H1 (cell line): ENCODE data around the gene RDH11. TPM values are rescaled to one million over a fixed set of nuclear protein-coding genes. Genes with fewer than 3 reads are reported as not detected.

ENCODE experiments used
- CTCF ChIA-PET: fragments of 300-600 bp; sonication (Branson Sonifier 250); formaldehyde crosslinking; loops from one replicate; lab custom pipeline; 2021; ENCODE audit not compliant: partially characterized antibody; lab: Charles Lee
- POLR2A ChIA-PET: fragments of 300-600 bp; sonication (Branson Sonifier 250); formaldehyde crosslinking; loops from one replicate; lab custom pipeline; 2021; ENCODE audit warnings: inconsistent platforms; ENCODE audit not compliant: partially characterized antibody; lab: Charles Lee
- DNase-seq, 2 experiments: peaks; one replicate each; pipeline versions ENCODE4 v3.0.0 to v3.0.0-alpha.2; 2010 to 2022; ENCODE audit warnings: low spot score in 2 of 2, low read depth in 1 of 2, mixed read lengths in 1 of 2
- FAIRE-seq: peaks from 2 replicates; lab custom pipeline; 2011; peaks lifted over from hg19 to GRCh38; lab: Jason Lieb, UNC
- H2AFZ ChIP-seq: 2 replicates; pipeline ENCODE4 v1.8.1; 2012; ENCODE audit warnings: low read length, inconsistent platforms
- H2AK5ac ChIP-seq: 2 replicates; pipeline ENCODE4 v1.6.1; 2013; ENCODE audit warnings: low read depth, low read length
- H2BK120ac ChIP-seq: replicated peaks from 2 replicates; pipeline ENCODE3; 2013; ENCODE audit warnings: low read depth, low read length, inconsistent platforms
- H2BK12ac ChIP-seq: 2 replicates; pipeline ENCODE4 v1.6.1; 2013; ENCODE audit warnings: low read depth, low read length
- H2BK15ac ChIP-seq: 2 replicates; pipeline ENCODE4 v1.6.1; 2013; ENCODE audit warnings: low read length
- H2BK20ac ChIP-seq: 2 replicates; pipeline ENCODE4 v1.6.1; 2013; ENCODE audit warnings: low read length
- H2BK5ac ChIP-seq: 2 replicates; pipeline ENCODE4 v1.6.1; 2013; ENCODE audit warnings: low read depth, low read length
- H3K14ac ChIP-seq: 2 replicates; pipeline ENCODE4 v1.6.1; 2013; ENCODE audit warnings: inconsistent platforms; ENCODE audit not compliant: insufficient read length
- H3K18ac ChIP-seq: 2 replicates; pipeline ENCODE4 v1.6.1; 2013; ENCODE audit warnings: low read length; ENCODE audit errors: extremely low read depth
- H3K23ac ChIP-seq: 2 replicates; pipeline ENCODE4 v1.6.1; 2013; ENCODE audit warnings: inconsistent platforms; ENCODE audit not compliant: insufficient read length
- H3K23me2 ChIP-seq: 2 replicates; pipeline ENCODE4 v1.6.1; 2013; ENCODE audit warnings: low read depth, low read length
- H3K27ac ChIP-seq: 2 replicates; pipeline ENCODE4 v1.6.1; 2011; ENCODE audit warnings: low read depth, low read length, inconsistent platforms
- H3K27me3 ChIP-seq, 4 experiments: replicated peaks in 1 of 4; 1 replicate in 1 of 4; 2 replicates in 3 of 4; pipeline versions ENCODE4 v1.6.1 to v1.8.1; 2011 to 2013; ENCODE audit warnings: low read length in 3 of 4, mild to moderate bottlenecking in 3 of 4, inconsistent platforms in 2 of 4, mixed read lengths in 2 of 4, moderate library complexity in 1 of 4; ENCODE audit not compliant: control insufficient read depth in 3 of 4, insufficient read depth in 3 of 4; ENCODE audit errors: extremely low read depth in 1 of 4
- H3K36me3 ChIP-seq, 4 experiments: 2 replicates each; pipeline versions ENCODE4 v1.6.1 to v1.8.1; 2011 to 2013; ENCODE audit warnings: mild to moderate bottlenecking in 4 of 4, low read length in 3 of 4, moderate library complexity in 2 of 4, control low read depth in 1 of 4, inconsistent platforms in 1 of 4; ENCODE audit not compliant: insufficient read depth in 4 of 4, control insufficient read depth in 2 of 4
- H3K4ac ChIP-seq: replicated peaks from 2 replicates; pipeline ENCODE3; 2013; ENCODE audit warnings: low read length, low read depth, mixed read lengths, inconsistent platforms; ENCODE audit not compliant: insufficient read length
- H3K4me1 ChIP-seq, 4 experiments: replicated peaks in 1 of 4; 1 replicate in 1 of 4; 2 replicates in 3 of 4; pipeline versions ENCODE4 v1.6.1 to v1.8.1; 2011 to 2013; ENCODE audit warnings: low read length in 3 of 4, inconsistent platforms in 2 of 4, mixed read lengths in 1 of 4; ENCODE audit not compliant: insufficient read depth in 4 of 4, control insufficient read depth in 3 of 4
- H3K4me2 ChIP-seq, 2 experiments: 2 replicates each; pipeline versions ENCODE4 v1.6.1 to v1.8.1; 2011 to 2013; ENCODE audit warnings: low read depth in 2 of 2, low read length in 2 of 2, control low read depth in 1 of 2, inconsistent platforms in 1 of 2, mild to moderate bottlenecking in 1 of 2; ENCODE audit not compliant: insufficient read depth in 1 of 2
- H3K4me3 ChIP-seq, 4 experiments: fragments of 200-600, 300-600 bp in 1 of 4; sonication (generic), shearing (Covaris generic), sonication (Bioruptor Twin) in 1 of 4; 2 replicates each; pipeline versions ENCODE4 v1.5.1 to v1.8.1; 2011 to 2016; ENCODE audit warnings: low read length in 4 of 4, low read depth in 3 of 4, control low read depth in 2 of 4, inconsistent platforms in 2 of 4, mild to moderate bottlenecking in 2 of 4, mixed read lengths in 1 of 4, moderate library complexity in 1 of 4; ENCODE audit not compliant: insufficient read depth in 2 of 4; ENCODE audit errors: extremely low read depth in 1 of 4
- H3K56ac ChIP-seq: replicated peaks from 2 replicates; pipeline ENCODE3; 2013; ENCODE audit warnings: low read depth, mild to moderate bottlenecking, mixed read lengths, low read length, inconsistent platforms; ENCODE audit not compliant: insufficient read length
- H3K79me1 ChIP-seq: 2 replicates; pipeline ENCODE4 v1.6.1; 2013; ENCODE audit warnings: low read depth, low read length, control low read depth
- H3K79me2 ChIP-seq, 2 experiments: 2 replicates each; pipeline versions ENCODE4 v1.6.1 to v1.8.1; 2012 to 2013; ENCODE audit warnings: low read length in 2 of 2, mild to moderate bottlenecking in 2 of 2, inconsistent platforms in 1 of 2; ENCODE audit not compliant: insufficient read depth in 2 of 2, control insufficient read depth in 1 of 2
- H3K9ac ChIP-seq, 4 experiments: replicated peaks in 1 of 4; 1 replicate in 1 of 4; 2 replicates in 3 of 4; pipeline versions ENCODE4 v1.6.1 to v1.8.1; 2011 to 2013; ENCODE audit warnings: low read depth in 3 of 4, low read length in 3 of 4, control low read depth in 2 of 4, mild to moderate bottlenecking in 2 of 4, moderate library complexity in 2 of 4, inconsistent platforms in 1 of 4; ENCODE audit errors: extremely low read depth in 1 of 4
- H3K9me3 ChIP-seq, 2 experiments: 2 replicates each; pipeline versions ENCODE4 v1.6.1 to v1.8.1; 2012 to 2013; ENCODE audit warnings: mild to moderate bottlenecking in 2 of 2, moderate library complexity in 2 of 2, control low read depth in 1 of 2, inconsistent platforms in 1 of 2, low read depth in 1 of 2, low read length in 1 of 2, mixed read lengths in 1 of 2; ENCODE audit not compliant: insufficient read depth in 2 of 2
- H4K20me1 ChIP-seq, 2 experiments: replicated peaks in 1 of 2; 2 replicates each; pipeline versions ENCODE3 to v1.8.1; 2011 to 2013; ENCODE audit warnings: inconsistent platforms in 2 of 2, low read length in 2 of 2, mild to moderate bottlenecking in 1 of 2; ENCODE audit not compliant: insufficient read depth in 2 of 2, control insufficient read depth in 1 of 2
- H4K5ac ChIP-seq: 2 replicates; pipeline ENCODE4 v1.6.1; 2013; ENCODE audit warnings: low read length, low read depth, mixed read lengths, inconsistent platforms; ENCODE audit not compliant: insufficient read length
- H4K8ac ChIP-seq: 2 replicates; pipeline ENCODE4 v1.8.0; 2013; ENCODE audit warnings: mild to moderate bottlenecking, moderate library complexity, low read length, inconsistent platforms; ENCODE audit not compliant: insufficient read depth; ENCODE audit errors: extremely low read depth
- H4K91ac ChIP-seq: replicated peaks from 2 replicates; pipeline ENCODE3; 2013; ENCODE audit warnings: low read length, mixed read lengths, inconsistent platforms; ENCODE audit not compliant: insufficient read length
- CBX5 ChIP-seq: fragments of 300-800, 300-1000 bp; sonication (generic); IDR thresholded peaks from 2 replicates; pipeline ENCODE4 v1.7.1; 2016; ENCODE audit warnings: antibody characterized with exemption, low read length, low read depth
- CBX8 ChIP-seq: fragments of 300-800, 300-1000 bp; sonication (generic); IDR thresholded peaks from 2 replicates; pipeline ENCODE4 v1.7.1; 2016; ENCODE audit warnings: low read depth, low read length, borderline replicate concordance
- CTBP2 ChIP-seq: IDR thresholded peaks from 2 replicates; pipeline ENCODE4 v1.7.0; 2011; ENCODE audit warnings: borderline replicate concordance, mild to moderate bottlenecking, moderate library complexity, mixed read lengths, low read length; ENCODE audit not compliant: insufficient read depth, insufficient read length
- CTCF ChIP-seq, 3 experiments: IDR thresholded peaks; 1 replicate in 2 of 3; 2 replicates in 1 of 3; pipeline versions ENCODE4 v1.5.1 to v1.6.1; 2011; ENCODE audit warnings: low read length in 3 of 3, mild to moderate bottlenecking in 3 of 3, inconsistent platforms in 2 of 3, low read depth in 1 of 3, moderate library complexity in 1 of 3; ENCODE audit not compliant: insufficient read depth in 1 of 3; ENCODE audit errors: control extremely low read depth in 1 of 3
- HDAC6 ChIP-seq: IDR thresholded peaks from one replicate; pipeline ENCODE4 v1.7.1; 2012; ENCODE audit warnings: low read depth, mild to moderate bottlenecking, inconsistent platforms, low read length, moderate library complexity
- KDM4A ChIP-seq: IDR thresholded peaks from one replicate; pipeline ENCODE4 v1.7.1; 2012; ENCODE audit warnings: low read depth, mild to moderate bottlenecking, moderate library complexity, low read length, inconsistent platforms; ENCODE audit not compliant: severe bottlenecking
- NANOG ChIP-seq: IDR thresholded peaks from 2 replicates; pipeline ENCODE4 v1.6.1; 2011; ENCODE audit warnings: low read length, low read depth, mild to moderate bottlenecking, inconsistent platforms; ENCODE audit not compliant: insufficient read depth, poor library complexity, severe bottlenecking
- POLR2A ChIP-seq, 2 experiments: IDR thresholded peaks; 1 replicate in 1 of 2; 2 replicates in 1 of 2; pipeline ENCODE4 v1.6.1; 2011; ENCODE audit warnings: low read depth in 2 of 2, low read length in 2 of 2, mild to moderate bottlenecking in 2 of 2; ENCODE audit errors: control extremely low read depth in 1 of 2
- POLR2AphosphoS5 ChIP-seq: IDR thresholded peaks from 2 replicates; pipeline ENCODE4 v1.6.1; 2011; ENCODE audit warnings: low read depth, low read length
- RNF2 ChIP-seq: fragments of 200-900, 300-1000 bp; sonication (generic); IDR thresholded peaks from 2 replicates; pipeline ENCODE4 v1.7.1; 2016; ENCODE audit warnings: borderline replicate concordance, low read depth, mild to moderate bottlenecking, antibody characterized with exemption, low read length; ENCODE audit not compliant: poor library complexity, severe bottlenecking; ENCODE audit errors: missing control alignments
- ZNF274 ChIP-seq: IDR thresholded peaks from 2 replicates; pipeline ENCODE4 v1.7.0; 2012; ENCODE audit warnings: low read length, borderline replicate concordance; ENCODE audit errors: extremely low read depth
- WGBS, 2 experiments: shearing (Covaris generic) in 1 of 2; methylation state at CpG; one replicate each; pipeline versions ENCODE4 v1.1.6 to v1.1.7; 2013 to 2015; ENCODE audit warnings: low lambda C conversion rate in 2 of 2, mixed read lengths in 2 of 2, inconsistent platforms in 1 of 2, low coverage in 1 of 2, missing lambda C conversion rate in 1 of 2; ENCODE audit not compliant: insufficient replicate concordance in 2 of 2, insufficient coverage in 1 of 2, insufficient read length in 1 of 2; ENCODE audit errors: extremely low coverage in 1 of 2, missing lambda C conversion rate in 1 of 2; 5-methylcytosine and 5-hydroxymethylcytosine counted together
- polyA plus RNA-seq, 7 experiments: library from polyadenylated mRNA; depleted of rRNA in 3 of 7; stranded (reverse) in 5 of 7; unstranded in 2 of 7; fragments of >200 nt in 5 of 7; fragments of 200-250 nt in 2 of 7; gene quantifications; 1 replicate in 5 of 7; 2 replicates in 1 of 7; 4 replicates in 1 of 7; pipeline versions ENCODE4 v1.2.1 to v1.2.3, GENCODE V29; 2011 to 2013; ENCODE audit warnings: missing spikeins in 2 of 7, mixed read lengths in 2 of 7
- total RNA-seq: library from RNA; stranded (reverse); fragmentation: NEBNext Ultra II Directional; extraction: Animal tissue kit (Norgen Biotek cat#: 25700); gene quantifications from 2 replicates; pipeline ENCODE4 v1.2.1, GENCODE V29; 2021

Gene RDH11
- total and polyA plus RNA-seq, 2 of the 8 experiments (the other 6 are each of a cell fraction or from before 2014, with no cell fraction given), result 104 to 117 TPM

GRCh38 chr14:67645414-67645813 lies 50.1 kb downstream of the RDH11 start:
- Histone ChIP-seq H2BK5ac (no peak overlapping the region), H3K27me3 (no peaks in the 10 kb centered on the region), H3K9me3 (no peaks in the 10 kb centered on the region), H2BK20ac (no peak overlapping the region), H2BK15ac (no peak overlapping the region), H4K20me1 (no peaks in the 10 kb centered on the region), H3K27ac (no peak overlapping the region), H3K79me1 (no peaks in the 10 kb centered on the region), H2AFZ (no peak overlapping the region), H3K4ac (no peak overlapping the region), H4K91ac (no peak overlapping the region), H3K18ac (no peak overlapping the region), H3K36me3 (peaks cover 6 to 43% (median 35%) of the 10 kb centered on the region in 4 experiments), H3K23me2 (no peaks in the 10 kb centered on the region), H2BK120ac (no peak overlapping the region), H3K56ac (no peak overlapping the region), H3K79me2 (no peaks in the 10 kb centered on the region), H3K4me3 (no peak overlapping the region), H4K5ac (no peak overlapping the region), H3K4me1 (no peaks in the 10 kb centered on the region), H4K8ac (no peak overlapping the region), H2BK12ac (no peak overlapping the region), H3K4me2 (no peak overlapping the region), H3K9ac (no peak overlapping the region), H2AK5ac (no peak overlapping the region), H3K23ac (no peak overlapping the region), H3K14ac (no peak overlapping the region)
- ChIA-PET POLR2A (interaction anchor here (0.7 to 2.1 kb wide), 2 partner anchors 8 to 1049 kb away, joined by 3 to 5 read pairs; no protein-coding TSS in a partner anchor), CTCF (interaction anchor here (0.6 to 1.9 kb wide), 4 partner anchors 16 to 74 kb away, joined by 3 to 6 read pairs (median 5); no protein-coding TSS in a partner anchor)
- FAIRE-seq, result no peak
- WGBS, 2 experiments, result 89% methylated on average over 5 of the region's 5 CpGs; no CpG with 5 or more reads in 1 of the 2 experiments
- no peak for DNase-seq
- TF ChIP-seq CTBP2 (no peak), HDAC6 (no peak), CBX8 (no peak), CBX5 (no peak), CTCF (IDR thresholded peaks at IDR 0.05; ENCODE audit: control extremely low read depth in 1 of 3, insufficient read depth in 1 of 3, low read depth in 1 of 3, low read length in 3 of 3) (no peak), POLR2A (IDR thresholded peaks at IDR 0.05; ENCODE audit: control extremely low read depth in 1 of 2, low read depth in 2 of 2, low read length in 2 of 2) (no peak), POLR2AphosphoS5 (no peak), RNF2 (no peak), KDM4A (no peak), ZNF274 (no peak), NANOG (no peak)
